NCI-H2081 (cell line): Measurements from ENCODE around the gene BIRC6.
"Not testable (repeated sequence)": the region's sequence is repeated elsewhere in the genome, so short reads cannot be mapped to it uniquely, and the experiment has no call there.

Experiments used
- DNase-seq, 2 experiments: peaks; one replicate each; lab custom pipeline; 2025; lab: John Stamatoyannopoulos, UW

Gene BIRC6

GRCh38 chr2:32356681-32357317, at the start of gene BIRC6:
Gene BIRC6, plus strand, starts transcription at chr2:32357023. Its CDS starts 139 bp downstream, at chr2:32357162.
- peak; percentile 97 for DNase-seq

- no peak for DNase-seq
These were observed 46.2 kb upstream of the BIRC6 start for GRCh38 chr2:32310577-32310976.

GRCh38 chr2:32314886-32315285, 41.9 kb upstream of the BIRC6 start:
- DNase-seq, result no peak

GRCh38 chr2:32328679-32329078, 28.1 kb upstream of the BIRC6 start:
- DNase-seq, result not testable (repeated sequence)

GRCh38 chr2:32329180-32329980, 27.4 kb upstream of the BIRC6 start:
- not testable (repeated sequence) for DNase-seq

- DNase-seq, result no peak
These were observed 26.7 kb upstream of the BIRC6 start for GRCh38 chr2:32330136-32330535.

- DNase-seq, result peak in 1 of 2 experiments; percentile 54
These were observed 14.0 kb upstream of the BIRC6 start for GRCh38 chr2:32342801-32343200.

GRCh38 chr2:32350797-32351196, 6.0 kb upstream of the BIRC6 start:
- not testable (repeated sequence) for DNase-seq

GRCh38 chr2:32355976-32356680, 695 bp upstream of the BIRC6 start:
- no peak for DNase-seq

GRCh38 chr2:32357318-32358110, 691 bp downstream of the BIRC6 start:
- DNase-seq, result peak in 1 of 2 experiments; percentile 43

GRCh38 chr2:32358111-32358482, 1.3 kb downstream of the BIRC6 start:
- DNase-seq, result no peak

GRCh38 chr2:32360416-32360815, 3.6 kb downstream of the BIRC6 start:
- no peak for DNase-seq

- not testable (repeated sequence) for DNase-seq
These were observed 6.2 kb downstream of the BIRC6 start for GRCh38 chr2:32362997-32363396.

GRCh38 chr2:32363597-32363996, 6.8 kb downstream of the BIRC6 start:
- DNase-seq, result no peak

- DNase-seq, result not testable (repeated sequence)
These were observed 7.5 kb downstream of the BIRC6 start for GRCh38 chr2:32364290-32364689.

GRCh38 chr2:32365679-32366078, 8.9 kb downstream of the BIRC6 start:
- DNase-seq, result not testable (repeated sequence)

GRCh38 chr2:32366595-32366994, 9.8 kb downstream of the BIRC6 start:
- DNase-seq, result no peak

- DNase-seq, result no peak
These were observed 12.4 kb downstream of the BIRC6 start for GRCh38 chr2:32369222-32369621.

- not testable (repeated sequence) for DNase-seq
These were observed 14.1 kb downstream of the BIRC6 start for GRCh38 chr2:32370942-32371341.

- DNase-seq, result no peak
These were observed 15.8 kb downstream of the BIRC6 start for GRCh38 chr2:32372519-32373182.

- DNase-seq, result no peak
These were observed 18.5 kb downstream of the BIRC6 start for GRCh38 chr2:32375228-32375892.
